DND-41 (cell line): ENCODE data around the gene HUNK.

Source experiments
- ATAC-seq: fragments of 200-7000 bp; cut with Tn5 transposase; 3 replicates; pipeline ENCODE4 v1.9.1; 2021; ENCODE audit warnings: low read depth; ENCODE audit not compliant: insufficient read depth
- DNase-seq: peaks from one replicate; pipeline ENCODE4 v3.0.0-alpha.2; 2020
- H2AFZ ChIP-seq: 2 replicates; pipeline ENCODE4 v1.6.0; 2012; ENCODE audit warnings: low read depth, low read length
- H3K27ac ChIP-seq: 2 replicates; pipeline ENCODE4 v1.5.1; 2012; ENCODE audit warnings: low read length, inconsistent platforms
- H3K27me3 ChIP-seq: fragments of 200-600 bp; sonication (generic); 2 replicates; pipeline ENCODE4 v1.6.0; 2012; ENCODE audit warnings: low read length, mild to moderate bottlenecking, inconsistent platforms; ENCODE audit not compliant: insufficient read depth, poor library complexity
- H3K36me3 ChIP-seq: 2 replicates; pipeline ENCODE4 v1.5.1; 2012; ENCODE audit warnings: low read length, inconsistent platforms; ENCODE audit not compliant: insufficient read depth
- H3K4me1 ChIP-seq: 2 replicates; pipeline ENCODE4 v1.5.1; 2012; ENCODE audit warnings: mild to moderate bottlenecking, low read length; ENCODE audit not compliant: insufficient read depth
- H3K4me2 ChIP-seq: 2 replicates; pipeline ENCODE4 v1.6.0; 2012; ENCODE audit warnings: mild to moderate bottlenecking, moderate library complexity, low read length, inconsistent platforms; ENCODE audit not compliant: insufficient read depth
- H3K4me3 ChIP-seq, 2 experiments: fragments of 200-600 bp in 1 of 2; shearing (Covaris generic) in 1 of 2; 2 replicates each; pipeline ENCODE4 v1.5.1; 2012 to 2016; ENCODE audit warnings: inconsistent platforms in 2 of 2, low read length in 2 of 2, mild to moderate bottlenecking in 2 of 2, low read depth in 1 of 2, moderate library complexity in 1 of 2
- H3K79me2 ChIP-seq: 2 replicates; pipeline ENCODE4 v1.6.0; 2012; ENCODE audit warnings: low read length, inconsistent platforms; ENCODE audit not compliant: insufficient read depth
- H3K9ac ChIP-seq: 2 replicates; pipeline ENCODE4 v1.6.0; 2012; ENCODE audit warnings: low read depth, mild to moderate bottlenecking, inconsistent platforms, low read length, moderate library complexity
- H3K9me3 ChIP-seq: 2 replicates; pipeline ENCODE4 v1.5.1; 2012; ENCODE audit warnings: low read length, moderate library complexity, mild to moderate bottlenecking, inconsistent platforms; ENCODE audit not compliant: insufficient read depth, severe bottlenecking
- H4K20me1 ChIP-seq: 2 replicates; pipeline ENCODE4 v1.6.0; 2012; ENCODE audit warnings: low read length; ENCODE audit not compliant: insufficient read depth
- CTCF ChIP-seq: IDR thresholded peaks from 2 replicates; pipeline ENCODE4 v1.5.1; 2012; ENCODE audit warnings: borderline replicate concordance, low read length, moderate library complexity, mild to moderate bottlenecking; ENCODE audit not compliant: poor library complexity, severe bottlenecking; ENCODE audit errors: extremely low read depth
- EZH2 ChIP-seq: IDR thresholded peaks from 3 replicates; pipeline ENCODE4 v1.6.1; 2012; ENCODE audit warnings: borderline replicate concordance, low read depth, mild to moderate bottlenecking, moderate library complexity, low read length, inconsistent platforms; ENCODE audit not compliant: severe bottlenecking

HUNK gene

GRCh38 chr21:31924548-31924947 is 51.7 kb downstream of the HUNK start:
- ATAC-seq (no peak), DNase-seq (no peak)
- H3K9ac ChIP-seq = no peak overlapping the region

GRCh38 chr21:31926498-31926897 is 53.7 kb downstream of the HUNK start:
- no peaks in the 10 kb centered on the region for H3K27me3 ChIP-seq
- ATAC-seq = no peak
- H3K27ac ChIP-seq = no peak overlapping the region
- H2AFZ ChIP-seq = no peak overlapping the region
- no peak overlapping the region for H3K4me2 ChIP-seq
- no peaks in the 10 kb centered on the region for H3K36me3 ChIP-seq
- no peaks in the 10 kb centered on the region for H3K4me1 ChIP-seq
- no peaks in the 10 kb centered on the region for H4K20me1 ChIP-seq
- H3K9me3 ChIP-seq = no peaks in the 10 kb centered on the region
- no peak for DNase-seq
- H3K9ac ChIP-seq = no peak overlapping the region
- TF ChIP-seq CTCF (no peak), EZH2 (no peak)
- no peaks in the 10 kb centered on the region for H3K79me2 ChIP-seq
- no peak overlapping the region for H3K4me3 ChIP-seq

More at GRCh38 chr21:31924548-31924947, 51.7 kb downstream of the HUNK start:
- H3K27ac ChIP-seq = no peak overlapping the region
- no peaks in the 10 kb centered on the region for H3K4me1 ChIP-seq
- no peak overlapping the region for H3K4me2 ChIP-seq
- H4K20me1 ChIP-seq = no peaks in the 10 kb centered on the region
- no peaks in the 10 kb centered on the region for H3K36me3 ChIP-seq
- TF ChIP-seq CTCF = no peak
- no peak for TF ChIP-seq EZH2
- H3K9me3 ChIP-seq = no peaks in the 10 kb centered on the region
- no peak overlapping the region for H3K4me3 ChIP-seq
- H2AFZ ChIP-seq = no peak overlapping the region
- H3K27me3 ChIP-seq = no peaks in the 10 kb centered on the region
- no peaks in the 10 kb centered on the region for H3K79me2 ChIP-seq

- Histone ChIP-seq H3K4me2 (no peak overlapping the region), H3K79me2 (no peaks in the 10 kb centered on the region), H3K9ac (no peak overlapping the region), H3K36me3 (no peaks in the 10 kb centered on the region), H4K20me1 (no peaks in the 10 kb centered on the region), H3K27me3 (no peaks in the 10 kb centered on the region), H3K27ac (no peak overlapping the region), H3K4me1 (no peaks in the 10 kb centered on the region), H3K4me3 (no peak overlapping the region), H3K9me3 (no peaks in the 10 kb centered on the region), H2AFZ (no peak overlapping the region)
- DNase-seq (no peak), ATAC-seq (no peak)
- TF ChIP-seq CTCF (no peak), EZH2 (no peak)
These were observed 55.0 kb downstream of the HUNK start for GRCh38 chr21:31927689-31928353.
